Measurements from ENCODE around the gene GIPC2. TPM values are rescaled to one million over a fixed set of nuclear protein-coding genes. Genes with fewer than 3 reads are reported as not detected.

Gene GIPC2
- total and polyA plus RNA-seq, 7 donors: 0.99 to 23.8 (median 2.5) TPM

- Histone ChIP-seq H3K4me1 (peaks cover 0 to 18% (median 8%) of the 10 kb centered on the region in 4 donors), H3K27me3 (peaks cover 3 to 36% (median 12%) of the 10 kb centered on the region in 3 donors), H3K27ac (peak overlapping the region in 2 of 4 donors; percentile 42 to 81), H3K36me3 (no peaks in the 10 kb centered on the region), H3K4me3 (no peak overlapping the region), H3K9me3 (no peaks in the 10 kb centered on the region)
- TF ChIP-seq POLR2AphosphoS5 (IDR thresholded peaks at IDR 0.05) (no peak), EP300 (IDR thresholded peaks at IDR 0.05) (no peak), POLR2A (IDR thresholded peaks at IDR 0.05) (no peak)
- TF ChIP-seq, protein P1, sequence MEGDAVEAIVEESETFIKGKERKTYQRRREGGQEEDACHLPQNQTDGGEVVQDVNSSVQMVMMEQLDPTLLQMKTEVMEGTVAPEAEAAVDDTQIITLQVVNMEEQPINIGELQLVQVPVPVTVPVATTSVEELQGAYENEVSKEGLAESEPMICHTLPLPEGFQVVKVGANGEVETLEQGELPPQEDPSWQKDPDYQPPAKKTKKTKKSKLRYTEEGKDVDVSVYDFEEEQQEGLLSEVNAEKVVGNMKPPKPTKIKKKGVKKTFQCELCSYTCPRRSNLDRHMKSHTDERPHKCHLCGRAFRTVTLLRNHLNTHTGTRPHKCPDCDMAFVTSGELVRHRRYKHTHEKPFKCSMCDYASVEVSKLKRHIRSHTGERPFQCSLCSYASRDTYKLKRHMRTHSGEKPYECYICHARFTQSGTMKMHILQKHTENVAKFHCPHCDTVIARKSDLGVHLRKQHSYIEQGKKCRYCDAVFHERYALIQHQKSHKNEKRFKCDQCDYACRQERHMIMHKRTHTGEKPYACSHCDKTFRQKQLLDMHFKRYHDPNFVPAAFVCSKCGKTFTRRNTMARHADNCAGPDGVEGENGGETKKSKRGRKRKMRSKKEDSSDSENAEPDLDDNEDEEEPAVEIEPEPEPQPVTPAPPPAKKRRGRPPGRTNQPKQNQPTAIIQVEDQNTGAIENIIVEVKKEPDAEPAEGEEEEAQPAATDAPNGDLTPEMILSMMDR (IDR thresholded peaks at IDR 0.05): no peak
- no peak for DNase-seq
- intact Hi-C loops (cut with DNase I): no loop called here
- 14 to 68% methylated on average over 5 of the region's 5 CpGs for WGBS, 2 donors
Measured at GRCh38 chr1:78047106-78047505, 1.3 kb downstream of the GIPC2 start.

DNA sequence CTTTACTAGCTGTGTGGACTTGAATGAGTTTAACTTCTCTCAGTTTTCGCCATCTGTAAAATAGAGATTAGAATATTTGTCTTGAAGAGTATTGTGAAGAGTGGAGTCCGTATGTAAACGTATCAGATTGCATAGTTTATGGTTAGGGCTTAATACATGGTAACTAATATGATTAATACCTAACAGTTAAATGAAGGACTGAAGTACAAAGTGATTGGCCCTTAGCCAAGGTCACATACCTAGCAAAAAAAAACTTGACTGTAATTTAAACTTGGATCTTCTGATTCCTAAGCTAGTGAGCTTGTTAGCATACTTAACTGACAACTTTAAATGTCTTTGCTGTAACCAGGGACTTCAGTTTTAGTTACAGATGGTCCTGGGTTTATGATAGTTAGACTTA, 1.9 kb downstream of the GIPC2 start:
- intact Hi-C loops (cut with DNase I): no loop called here
- peaks cover 0 to 18% (median 8%) of the 10 kb centered on the region in 4 donors for H3K4me1 ChIP-seq
- DNase-seq: no peak
- TF ChIP-seq EP300 (IDR thresholded peaks at IDR 0.05) (no peak), POLR2A (IDR thresholded peaks at IDR 0.05) (no peak), POLR2AphosphoS5 (IDR thresholded peaks at IDR 0.05) (no peak)
- TF ChIP-seq, protein P1 (IDR thresholded peaks at IDR 0.05): no peak
- no peak overlapping the region for H3K4me3 ChIP-seq
- WGBS, 2 donors: 17 to 64% methylated on average over 3 of the region's 3 CpGs
- peaks cover 3 to 36% (median 12%) of the 10 kb centered on the region in 3 donors for H3K27me3 ChIP-seq
- peak overlapping the region in 1 of 4 donors; percentile 81 for H3K27ac ChIP-seq
- no peaks in the 10 kb centered on the region for H3K9me3 ChIP-seq
- H3K36me3 ChIP-seq: no peaks in the 10 kb centered on the region

DNA sequence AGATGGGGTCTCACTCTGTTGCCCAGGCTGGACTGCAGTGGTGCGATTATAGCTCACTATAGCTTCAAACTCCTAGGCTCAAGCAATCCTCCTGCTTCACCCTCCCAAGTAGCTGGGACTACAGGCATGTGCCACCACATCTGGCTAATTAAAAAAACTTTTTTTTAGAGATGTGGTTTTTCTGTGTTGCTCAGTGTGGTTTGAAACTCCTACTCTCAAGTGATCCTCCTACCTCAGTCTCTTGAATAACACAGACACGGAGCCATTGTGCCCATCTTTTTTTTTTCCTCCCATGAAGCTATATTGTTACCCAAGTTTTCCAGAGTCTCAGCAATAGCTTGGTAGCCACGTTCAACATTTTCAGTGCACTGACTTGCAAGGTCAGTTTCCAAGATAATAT, 2.7 kb downstream of the GIPC2 start:
- WGBS, 2 donors: 62 to 70% methylated on average over 3 of the region's 3 CpGs
- H3K9me3 ChIP-seq: no peaks in the 10 kb centered on the region
- intact Hi-C loops (cut with DNase I): no loop called here
- no peak overlapping the region for H3K4me3 ChIP-seq
- H3K4me1 ChIP-seq: peaks cover 0 to 18% (median 8%) of the 10 kb centered on the region in 4 donors
- no peaks in the 10 kb centered on the region for H3K36me3 ChIP-seq
- peaks cover 3 to 36% (median 12%) of the 10 kb centered on the region in 3 donors for H3K27me3 ChIP-seq
- TF ChIP-seq EP300 (IDR thresholded peaks at IDR 0.05): no peak
- no peak for TF ChIP-seq POLR2A (IDR thresholded peaks at IDR 0.05)
- TF ChIP-seq, protein P1 (IDR thresholded peaks at IDR 0.05): no peak
- no peak for TF ChIP-seq POLR2AphosphoS5 (IDR thresholded peaks at IDR 0.05)
- H3K27ac ChIP-seq: peak overlapping the region in 1 of 4 donors; percentile 81
- DNase-seq: no peak

- no peak for DNase-seq
- no peaks in the 10 kb centered on the region for H3K9me3 ChIP-seq
- WGBS, 2 donors: 90 to 96% methylated on average over 4 of the region's 4 CpGs
- no peaks in the 10 kb centered on the region for H3K36me3 ChIP-seq
- peaks cover 0 to 18% (median 8%) of the 10 kb centered on the region in 4 donors for H3K4me1 ChIP-seq
- peaks cover 3 to 36% (median 12%) of the 10 kb centered on the region in 3 donors for H3K27me3 ChIP-seq
- intact Hi-C loops (cut with DNase I): no loop called here
- no peak overlapping the region for H3K4me3 ChIP-seq
- TF ChIP-seq, protein P1 (IDR thresholded peaks at IDR 0.05): no peak
- TF ChIP-seq POLR2AphosphoS5 (IDR thresholded peaks at IDR 0.05) (no peak), POLR2A (IDR thresholded peaks at IDR 0.05) (no peak), EP300 (IDR thresholded peaks at IDR 0.05) (no peak)
- H3K27ac ChIP-seq: no peak overlapping the region
Measured at GRCh38 chr1:78049396-78049795, 3.6 kb downstream of the GIPC2 start.

DNA sequence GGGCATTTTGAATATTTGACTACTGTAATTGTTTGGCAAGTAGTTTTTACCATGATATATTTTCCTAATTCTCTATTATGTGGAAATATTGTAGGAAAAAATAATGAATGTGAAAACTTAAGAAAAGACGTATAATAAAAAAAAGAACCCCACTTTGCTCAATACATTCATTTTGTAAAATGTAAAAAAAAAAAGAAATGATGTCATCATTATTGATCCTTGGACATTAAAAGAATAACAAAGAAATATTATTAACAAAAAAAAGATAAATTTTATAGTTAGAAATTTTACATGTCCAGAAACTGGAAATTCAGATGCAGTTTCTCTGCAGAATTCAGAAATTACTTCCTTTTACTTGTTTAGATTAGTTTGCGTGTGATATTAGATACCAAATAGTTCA, 5.2 kb downstream of the GIPC2 start:
- Histone ChIP-seq H3K27ac (no peak overlapping the region), H3K4me1 (peaks cover 0 to 11% (median 4%) of the 10 kb centered on the region in 4 donors), H3K9me3 (no peaks in the 10 kb centered on the region), H3K36me3 (no peaks in the 10 kb centered on the region), H3K4me3 (no peak overlapping the region), H3K27me3 (peaks cover 0 to 20% (median 12%) of the 10 kb centered on the region in 3 donors)
- no peak for TF ChIP-seq POLR2A (IDR thresholded peaks at IDR 0.05)
- no peak for TF ChIP-seq POLR2AphosphoS5 (IDR thresholded peaks at IDR 0.05)
- TF ChIP-seq, protein P1 (IDR thresholded peaks at IDR 0.05): no peak
- no peak for TF ChIP-seq EP300 (IDR thresholded peaks at IDR 0.05)
- intact Hi-C loops (cut with DNase I): no loop called here
- no peak for DNase-seq
- 98 to 99% methylated on average over 2 of the region's 2 CpGs for whole genome bisulfite sequencing, 2 donors

Data from sigmoid colon (tissue), 7 donors.